HepG2 (cell line): ENCODE measurements around the gene SETD1A. TPM values are rescaled to one million over a fixed set of nuclear protein-coding genes. Genes with fewer than 3 reads are reported as not detected.

Experiments used
- FOXA3 ChIP-seq: IDR thresholded peaks from 2 replicates; pipeline ENCODE4 v1.6.1; 2016; ENCODE audit warnings: missing genetic modification reagents, missing compliant biosample characterization
- MEF2D ChIP-seq: sonication (generic); formaldehyde crosslinking; IDR thresholded peaks from 2 replicates; pipeline ENCODE4 v1.5.1; 2020; ENCODE audit warnings: mild to moderate bottlenecking, missing genetic modification reagents
- MIXL1 ChIP-seq: IDR thresholded peaks from 2 replicates; pipeline ENCODE4 v1.6.1; 2016
- POGZ ChIP-seq: sonication (generic); formaldehyde crosslinking; IDR thresholded peaks from 2 replicates; pipeline ENCODE4 v1.4.0; 2020; ENCODE audit warnings: mild to moderate bottlenecking, missing genetic modification reagents
- RNF2 ChIP-seq: fragments of 450-650 bp; conservative IDR thresholded peaks from 2 replicates; pipeline ENCODE4 v1.6.1; 2016; ENCODE audit warnings: low read depth
- SMAD3 ChIP-seq: sonication (generic); formaldehyde crosslinking; IDR thresholded peaks from 2 replicates; pipeline ENCODE4 v1.4.0; 2020; ENCODE audit warnings: missing genetic modification reagents
- TRIM24 ChIP-seq: sonication (generic); formaldehyde crosslinking; IDR thresholded peaks from 2 replicates; pipeline ENCODE4 v1.8.0; 2022; ENCODE audit warnings: mild to moderate bottlenecking, missing genetic modification reagents
- ZNF160 ChIP-seq: sonication (generic); formaldehyde crosslinking; IDR thresholded peaks from 2 replicates; pipeline ENCODE4 v1.8.0; 2022; ENCODE audit warnings: mild to moderate bottlenecking, inconsistent platforms, missing genetic modification reagents
- ZNF3 ChIP-seq: IDR thresholded peaks from 2 replicates; pipeline ENCODE4 v1.7.0; 2017; ENCODE audit warnings: inconsistent platforms
- polyA plus RNA-seq, 8 experiments: library from polyadenylated mRNA; depleted of rRNA in 3 of 8; stranded (reverse) in 7 of 8; unstranded in 1 of 8; fragments of >200 nt; fragmentation: Illumina TruSeq in 4 of 8; extraction: Trizol in 4 of 8; gene quantifications; 2 replicates each; pipeline versions ENCODE4 v1.2.1 to v1.2.3, GENCODE V29; 2011 to 2016; ENCODE audit warnings: low read depth in 4 of 8, missing spikeins in 1 of 8, mixed read lengths in 1 of 8; ENCODE audit not compliant: insufficient read depth in 1 of 8
- total RNA-seq, 5 experiments: library from RNA; depleted of rRNA; stranded (reverse); fragments of >200 nt; fragmentation: Illumina TruSeq; extraction: Trizol; gene quantifications; 2 replicates each; pipeline ENCODE4 v1.2.3, GENCODE V29; 2016; ENCODE audit warnings: low read depth in 1 of 5
- TF ChIP-seq, protein P1 (sequence below): sonication (generic); formaldehyde crosslinking; IDR thresholded peaks from 2 replicates; pipeline ENCODE4 v1.4.0; 2020; ENCODE audit warnings: missing genetic modification reagents
- TF ChIP-seq, protein P2 (sequence below): sonication (generic); formaldehyde crosslinking; IDR thresholded peaks from 2 replicates; pipeline ENCODE4 v1.5.0; 2020; ENCODE audit warnings: mild to moderate bottlenecking, missing genetic modification reagents, borderline replicate concordance
- TF ChIP-seq, protein P3 (sequence below): sonication (generic); formaldehyde crosslinking; IDR thresholded peaks from 2 replicates; pipeline ENCODE4 v1.9.0; 2022; ENCODE audit warnings: low read depth, missing genetic modification reagents
- TF ChIP-seq, protein P4 (sequence below): IDR thresholded peaks from 2 replicates; pipeline ENCODE4 v1.6.1; 2016; ENCODE audit warnings: low read depth, borderline replicate concordance
- TF ChIP-seq, protein P5 (sequence below): sonication (generic); formaldehyde crosslinking; IDR thresholded peaks from 2 replicates; pipeline ENCODE4 v1.4.0; 2020; ENCODE audit warnings: mild to moderate bottlenecking, missing genetic modification reagents
- TF ChIP-seq, protein P6 (sequence below): sonication (generic); formaldehyde crosslinking; IDR thresholded peaks from 2 replicates; pipeline ENCODE4 v1.4.0; 2020; ENCODE audit warnings: missing genetic modification reagents

Gene SETD1A
- total and polyA plus RNA-seq, 2 of the 13 experiments (the other 11 are each of a cell fraction or from before 2014, with no cell fraction given): 3.8 to 5.6 TPM

DNA sequence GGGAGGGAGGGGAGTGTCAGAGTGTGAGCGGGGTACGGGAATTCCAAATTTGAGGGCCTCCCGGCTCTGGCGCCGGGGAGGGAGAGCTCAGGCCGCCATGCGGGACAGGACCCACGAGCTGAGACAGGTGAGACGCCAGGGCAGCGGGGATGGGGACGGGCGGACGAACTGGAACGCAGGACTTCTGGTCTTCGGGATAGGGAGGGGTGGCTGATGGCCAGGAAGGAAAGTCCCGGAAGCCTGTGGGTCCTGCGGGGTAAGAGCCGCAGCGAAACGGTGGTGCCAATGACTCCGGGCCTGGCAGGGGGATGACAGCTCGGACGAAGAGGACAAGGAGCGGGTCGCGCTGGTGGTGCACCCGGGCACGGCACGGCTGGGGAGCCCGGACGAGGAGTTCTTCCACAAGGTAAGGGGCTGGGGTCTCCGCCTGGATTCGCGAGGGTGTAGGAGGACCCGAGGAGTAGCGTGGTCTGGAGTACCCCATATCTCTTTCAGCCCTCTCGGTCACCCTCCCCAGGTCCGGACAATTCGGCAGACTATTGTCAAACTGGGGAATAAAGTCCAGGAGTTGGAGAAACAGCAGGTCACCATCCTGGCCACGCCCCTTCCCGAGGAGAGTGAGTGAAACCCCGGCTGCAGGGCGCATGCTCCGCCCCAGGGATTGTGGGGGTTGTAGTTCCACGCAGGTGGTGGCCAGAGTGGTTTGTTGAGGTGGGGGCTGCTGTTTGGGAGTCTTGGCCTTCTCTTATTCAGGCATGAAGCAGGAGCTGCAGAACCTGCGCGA is 76.3 kb downstream of the SETD1A start (continued):
- TF ChIP-seq ZNF160 (CRISPR knock-in tag) (peak; percentile 39; the same call in 1 of the 2 replicates), FOXA3 (peak; percentile 15; the same call in 1 of the 2 replicates), MIXL1 (CRISPR knock-in tag) (no peak), MEF2D (peak; percentile 72; the same call in 1 of the 2 replicates), POGZ (CRISPR knock-in tag) (no peak), TRIM24 (CRISPR knock-in tag) (no peak), RNF2 (no peak), SMAD3 (CRISPR knock-in tag) (peak; percentile 48; the same call in 1 of the 2 replicates), ZNF3 (CRISPR knock-in tag) (no peak)
- TF ChIP-seq, protein P1, sequence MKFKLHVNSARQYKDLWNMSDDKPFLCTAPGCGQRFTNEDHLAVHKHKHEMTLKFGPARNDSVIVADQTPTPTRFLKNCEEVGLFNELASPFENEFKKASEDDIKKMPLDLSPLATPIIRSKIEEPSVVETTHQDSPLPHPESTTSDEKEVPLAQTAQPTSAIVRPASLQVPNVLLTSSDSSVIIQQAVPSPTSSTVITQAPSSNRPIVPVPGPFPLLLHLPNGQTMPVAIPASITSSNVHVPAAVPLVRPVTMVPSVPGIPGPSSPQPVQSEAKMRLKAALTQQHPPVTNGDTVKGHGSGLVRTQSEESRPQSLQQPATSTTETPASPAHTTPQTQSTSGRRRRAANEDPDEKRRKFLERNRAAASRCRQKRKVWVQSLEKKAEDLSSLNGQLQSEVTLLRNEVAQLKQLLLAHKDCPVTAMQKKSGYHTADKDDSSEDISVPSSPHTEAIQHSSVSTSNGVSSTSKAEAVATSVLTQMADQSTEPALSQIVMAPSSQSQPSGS (CRISPR knock-in tag): no peak
- TF ChIP-seq, protein P2, sequence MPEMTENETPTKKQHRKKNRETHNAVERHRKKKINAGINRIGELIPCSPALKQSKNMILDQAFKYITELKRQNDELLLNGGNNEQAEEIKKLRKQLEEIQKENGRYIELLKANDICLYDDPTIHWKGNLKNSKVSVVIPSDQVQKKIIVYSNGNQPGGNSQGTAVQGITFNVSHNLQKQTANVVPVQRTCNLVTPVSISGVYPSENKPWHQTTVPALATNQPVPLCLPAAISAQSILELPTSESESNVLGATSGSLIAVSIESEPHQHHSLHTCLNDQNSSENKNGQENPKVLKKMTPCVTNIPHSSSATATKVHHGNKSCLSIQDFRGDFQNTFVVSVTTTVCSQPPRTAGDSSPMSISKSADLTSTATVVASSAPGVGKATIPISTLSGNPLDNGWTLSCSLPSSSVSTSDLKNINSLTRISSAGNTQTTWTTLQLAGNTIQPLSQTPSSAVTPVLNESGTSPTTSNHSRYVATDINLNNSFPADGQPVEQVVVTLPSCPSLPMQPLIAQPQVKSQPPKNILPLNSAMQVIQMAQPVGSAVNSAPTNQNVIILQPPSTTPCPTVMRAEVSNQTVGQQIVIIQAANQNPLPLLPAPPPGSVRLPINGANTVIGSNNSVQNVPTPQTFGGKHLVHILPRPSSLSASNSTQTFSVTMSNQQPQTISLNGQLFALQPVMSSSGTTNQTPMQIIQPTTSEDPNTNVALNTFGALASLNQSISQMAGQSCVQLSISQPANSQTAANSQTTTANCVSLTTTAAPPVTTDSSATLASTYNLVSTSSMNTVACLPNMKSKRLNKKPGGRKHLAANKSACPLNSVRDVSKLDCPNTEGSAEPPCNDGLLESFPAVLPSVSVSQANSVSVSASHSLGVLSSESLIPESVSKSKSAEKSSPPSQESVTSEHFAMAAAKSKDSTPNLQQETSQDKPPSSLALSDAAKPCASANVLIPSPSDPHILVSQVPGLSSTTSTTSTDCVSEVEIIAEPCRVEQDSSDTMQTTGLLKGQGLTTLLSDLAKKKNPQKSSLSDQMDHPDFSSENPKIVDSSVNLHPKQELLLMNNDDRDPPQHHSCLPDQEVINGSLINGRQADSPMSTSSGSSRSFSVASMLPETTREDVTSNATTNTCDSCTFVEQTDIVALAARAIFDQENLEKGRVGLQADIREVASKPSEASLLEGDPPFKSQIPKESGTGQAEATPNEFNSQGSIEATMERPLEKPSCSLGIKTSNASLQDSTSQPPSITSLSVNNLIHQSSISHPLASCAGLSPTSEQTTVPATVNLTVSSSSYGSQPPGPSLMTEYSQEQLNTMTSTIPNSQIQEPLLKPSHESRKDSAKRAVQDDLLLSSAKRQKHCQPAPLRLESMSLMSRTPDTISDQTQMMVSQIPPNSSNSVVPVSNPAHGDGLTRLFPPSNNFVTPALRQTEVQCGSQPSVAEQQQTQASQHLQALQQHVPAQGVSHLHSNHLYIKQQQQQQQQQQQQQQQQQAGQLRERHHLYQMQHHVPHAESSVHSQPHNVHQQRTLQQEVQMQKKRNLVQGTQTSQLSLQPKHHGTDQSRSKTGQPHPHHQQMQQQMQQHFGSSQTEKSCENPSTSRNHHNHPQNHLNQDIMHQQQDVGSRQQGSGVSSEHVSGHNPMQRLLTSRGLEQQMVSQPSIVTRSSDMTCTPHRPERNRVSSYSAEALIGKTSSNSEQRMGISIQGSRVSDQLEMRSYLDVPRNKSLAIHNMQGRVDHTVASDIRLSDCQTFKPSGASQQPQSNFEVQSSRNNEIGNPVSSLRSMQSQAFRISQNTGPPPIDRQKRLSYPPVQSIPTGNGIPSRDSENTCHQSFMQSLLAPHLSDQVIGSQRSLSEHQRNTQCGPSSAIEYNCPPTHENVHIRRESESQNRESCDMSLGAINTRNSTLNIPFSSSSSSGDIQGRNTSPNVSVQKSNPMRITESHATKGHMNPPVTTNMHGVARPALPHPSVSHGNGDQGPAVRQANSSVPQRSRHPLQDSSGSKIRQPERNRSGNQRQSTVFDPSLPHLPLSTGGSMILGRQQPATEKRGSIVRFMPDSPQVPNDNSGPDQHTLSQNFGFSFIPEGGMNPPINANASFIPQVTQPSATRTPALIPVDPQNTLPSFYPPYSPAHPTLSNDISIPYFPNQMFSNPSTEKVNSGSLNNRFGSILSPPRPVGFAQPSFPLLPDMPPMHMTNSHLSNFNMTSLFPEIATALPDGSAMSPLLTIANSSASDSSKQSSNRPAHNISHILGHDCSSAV: no peak
- TF ChIP-seq, protein P3, sequence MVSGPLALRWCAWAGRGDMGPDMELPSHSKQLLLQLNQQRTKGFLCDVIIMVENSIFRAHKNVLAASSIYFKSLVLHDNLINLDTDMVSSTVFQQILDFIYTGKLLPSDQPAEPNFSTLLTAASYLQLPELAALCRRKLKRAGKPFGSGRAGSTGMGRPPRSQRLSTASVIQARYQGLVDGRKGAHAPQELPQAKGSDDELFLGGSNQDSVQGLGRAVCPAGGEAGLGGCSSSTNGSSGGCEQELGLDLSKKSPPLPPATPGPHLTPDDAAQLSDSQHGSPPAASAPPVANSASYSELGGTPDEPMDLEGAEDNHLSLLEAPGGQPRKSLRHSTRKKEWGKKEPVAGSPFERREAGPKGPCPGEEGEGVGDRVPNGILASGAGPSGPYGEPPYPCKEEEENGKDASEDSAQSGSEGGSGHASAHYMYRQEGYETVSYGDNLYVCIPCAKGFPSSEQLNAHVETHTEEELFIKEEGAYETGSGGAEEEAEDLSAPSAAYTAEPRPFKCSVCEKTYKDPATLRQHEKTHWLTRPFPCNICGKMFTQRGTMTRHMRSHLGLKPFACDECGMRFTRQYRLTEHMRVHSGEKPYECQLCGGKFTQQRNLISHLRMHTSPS (CRISPR knock-in tag): no peak
- TF ChIP-seq, protein P4, sequence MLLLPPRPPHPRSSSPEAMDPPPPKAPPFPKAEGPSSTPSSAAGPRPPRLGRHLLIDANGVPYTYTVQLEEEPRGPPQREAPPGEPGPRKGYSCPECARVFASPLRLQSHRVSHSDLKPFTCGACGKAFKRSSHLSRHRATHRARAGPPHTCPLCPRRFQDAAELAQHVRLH (CRISPR knock-in tag): peak; percentile 94; the same call in 1 of the 2 replicates
- TF ChIP-seq, protein P5, sequence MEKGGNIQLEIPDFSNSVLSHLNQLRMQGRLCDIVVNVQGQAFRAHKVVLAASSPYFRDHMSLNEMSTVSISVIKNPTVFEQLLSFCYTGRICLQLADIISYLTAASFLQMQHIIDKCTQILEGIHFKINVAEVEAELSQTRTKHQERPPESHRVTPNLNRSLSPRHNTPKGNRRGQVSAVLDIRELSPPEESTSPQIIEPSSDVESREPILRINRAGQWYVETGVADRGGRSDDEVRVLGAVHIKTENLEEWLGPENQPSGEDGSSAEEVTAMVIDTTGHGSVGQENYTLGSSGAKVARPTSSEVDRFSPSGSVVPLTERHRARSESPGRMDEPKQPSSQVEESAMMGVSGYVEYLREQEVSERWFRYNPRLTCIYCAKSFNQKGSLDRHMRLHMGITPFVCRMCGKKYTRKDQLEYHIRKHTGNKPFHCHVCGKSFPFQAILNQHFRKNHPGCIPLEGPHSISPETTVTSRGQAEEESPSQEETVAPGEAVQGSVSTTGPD: no peak
- TF ChIP-seq, protein P6, sequence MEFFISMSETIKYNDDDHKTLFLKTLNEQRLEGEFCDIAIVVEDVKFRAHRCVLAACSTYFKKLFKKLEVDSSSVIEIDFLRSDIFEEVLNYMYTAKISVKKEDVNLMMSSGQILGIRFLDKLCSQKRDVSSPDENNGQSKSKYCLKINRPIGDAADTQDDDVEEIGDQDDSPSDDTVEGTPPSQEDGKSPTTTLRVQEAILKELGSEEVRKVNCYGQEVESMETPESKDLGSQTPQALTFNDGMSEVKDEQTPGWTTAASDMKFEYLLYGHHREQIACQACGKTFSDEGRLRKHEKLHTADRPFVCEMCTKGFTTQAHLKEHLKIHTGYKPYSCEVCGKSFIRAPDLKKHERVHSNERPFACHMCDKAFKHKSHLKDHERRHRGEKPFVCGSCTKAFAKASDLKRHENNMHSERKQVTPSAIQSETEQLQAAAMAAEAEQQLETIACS (CRISPR knock-in tag): no peak
